HG03064 (cell line): ENCODE data around the gene GTF2H1.

Experiments used
- ATAC-seq: cut with Tn5 transposase; IDR thresholded peaks from one replicate; pipeline ENCODE4 v1.9.1; 2021; ENCODE audit warnings: low read depth; ENCODE audit not compliant: unreplicated experiment

GTF2H1 gene

DNA sequence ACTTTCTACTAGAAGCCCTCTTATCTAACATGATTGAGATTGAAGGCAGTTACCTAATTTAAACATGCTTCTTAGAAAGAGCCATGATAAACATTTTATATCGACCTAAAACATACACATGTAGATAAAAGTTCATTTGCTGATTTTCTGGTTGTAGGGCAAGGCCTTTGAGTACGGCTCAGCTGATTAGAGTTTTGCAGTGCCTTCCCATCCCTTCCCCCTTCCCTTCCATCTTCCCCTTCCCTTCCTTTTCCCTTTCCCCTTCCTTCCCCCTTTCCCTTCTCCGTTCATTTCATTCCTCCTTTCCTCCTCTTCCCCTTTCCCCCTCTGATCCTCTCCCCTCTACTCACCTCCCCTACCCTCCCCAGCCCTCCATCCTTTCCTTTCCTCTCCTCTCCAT lies 94.1 kb downstream of the GTF2H1 start:
- ATAC-seq, result no peak
